ENCODE measurements around the gene RELN. TPM values are rescaled to one million over a fixed set of nuclear protein-coding genes. Genes with fewer than 3 reads are reported as not detected.

The RELN gene
- total and polyA plus RNA-seq, 10 of the 15 experiments (the other 5 are each of a cell fraction or from before 2014, with no cell fraction given) = 0.11 to 0.21 TPM; not detected in 8

DNA sequence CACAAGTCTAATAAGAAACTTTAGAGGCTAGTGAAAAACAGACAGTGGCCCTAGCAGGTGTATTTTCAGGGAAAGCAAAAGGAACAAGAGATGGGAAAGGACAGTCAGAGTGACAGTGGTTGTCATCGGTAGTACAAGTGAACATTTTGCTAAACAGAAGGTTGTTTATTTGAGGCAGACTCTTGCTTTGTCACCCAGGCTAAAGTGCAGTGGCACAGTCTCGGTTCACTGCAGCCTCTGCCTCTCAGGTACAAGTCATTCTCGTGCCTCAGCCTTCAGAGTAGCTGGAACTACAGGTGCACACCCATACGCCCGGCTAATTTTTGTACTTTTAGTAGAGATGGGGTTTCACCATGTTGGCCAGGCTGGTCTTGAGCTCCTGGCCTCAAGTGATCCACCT, 195.8 kb downstream of the RELN start (continued):
- TF ChIP-seq, protein P1, sequence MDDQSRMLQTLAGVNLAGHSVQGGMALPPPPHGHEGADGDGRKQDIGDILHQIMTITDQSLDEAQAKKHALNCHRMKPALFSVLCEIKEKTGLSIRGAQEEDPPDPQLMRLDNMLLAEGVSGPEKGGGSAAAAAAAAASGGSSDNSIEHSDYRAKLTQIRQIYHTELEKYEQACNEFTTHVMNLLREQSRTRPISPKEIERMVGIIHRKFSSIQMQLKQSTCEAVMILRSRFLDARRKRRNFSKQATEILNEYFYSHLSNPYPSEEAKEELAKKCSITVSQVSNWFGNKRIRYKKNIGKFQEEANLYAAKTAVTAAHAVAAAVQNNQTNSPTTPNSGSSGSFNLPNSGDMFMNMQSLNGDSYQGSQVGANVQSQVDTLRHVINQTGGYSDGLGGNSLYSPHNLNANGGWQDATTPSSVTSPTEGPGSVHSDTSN (IDR thresholded peaks at IDR 0.05; ENCODE audit: insufficient replicate concordance, low read depth, low read length) = no peak
- TF ChIP-seq SMAD1 (IDR thresholded peaks at IDR 0.05; ENCODE audit: low read depth, partially characterized antibody) = no peak
- TF ChIP-seq ASH2L (IDR thresholded peaks at IDR 0.05; ENCODE audit: borderline replicate concordance, low read depth) = no peak
- TF ChIP-seq MEF2A (IDR thresholded peaks at IDR 0.05; ENCODE audit: insufficient read depth, low read depth, low read length) = no peak
- TF ChIP-seq BHLHE40 (IDR thresholded peaks at IDR 0.05; ENCODE audit: borderline replicate concordance in 1 of 2, low read depth in 2 of 2, low read length in 1 of 2) = no peak
- TF ChIP-seq HDGF (IDR thresholded peaks at IDR 0.05) = no peak
- no peak for TF ChIP-seq NR2C2 (IDR thresholded peaks at IDR 0.05; ENCODE audit: borderline replicate concordance, control insufficient read depth, insufficient read length, low read depth)

DNA sequence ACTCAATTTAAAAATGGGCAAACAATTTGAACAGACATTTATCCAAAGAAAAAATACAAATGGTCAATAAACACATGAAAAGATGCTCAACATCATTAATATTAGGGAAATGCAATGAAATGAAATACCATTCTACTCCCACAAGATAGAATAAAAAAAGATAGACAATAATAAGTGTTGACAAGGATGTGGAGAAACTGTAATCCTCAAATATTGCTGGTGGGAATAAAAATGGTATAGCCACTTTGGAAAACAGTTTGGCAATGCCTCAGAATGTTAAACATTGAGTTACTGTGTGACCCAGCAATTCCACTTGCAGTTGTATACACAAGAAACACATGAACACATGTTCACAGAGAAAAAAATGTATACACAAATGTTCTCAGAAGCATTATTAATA, 197.6 kb downstream of the RELN start:
- Histone ChIP-seq H3K36me3 (ENCODE audit: control insufficient read depth in 2 of 2, insufficient read depth in 2 of 2, low read length in 1 of 2) (no peaks in the 10 kb centered on the region), H3K4me1 (ENCODE audit: control insufficient read depth, insufficient read depth, low read length) (no peaks in the 10 kb centered on the region), H3K9me3 (replicated peaks; ENCODE audit: control insufficient read depth, insufficient read depth, low read length) (no peaks in the 10 kb centered on the region; the same call in 2 of the 3 replicates), H3K9ac (ENCODE audit: control insufficient read depth, insufficient read depth, low read length) (no peak overlapping the region), H3K79me2 (ENCODE audit: control insufficient read depth, insufficient read depth, low read length) (no peaks in the 10 kb centered on the region), H3K27me3 (replicated peaks in 1 of 2; ENCODE audit: control insufficient read depth in 2 of 2, insufficient read depth in 2 of 2, low read length in 1 of 2) (no peaks in the 10 kb centered on the region), H3K4me2 (ENCODE audit: control insufficient read depth, insufficient read depth) (no peak overlapping the region), H2AFZ (ENCODE audit: control insufficient read depth, low read depth, low read length) (no peak overlapping the region), H3K27ac (ENCODE audit: control insufficient read depth, insufficient read depth) (no peak overlapping the region), H4K20me1 (ENCODE audit: control insufficient read depth, insufficient read depth) (no peaks in the 10 kb centered on the region), H3K4me3 (no peak overlapping the region)
- no TSS peak for BruUV-seq (replicated peaks)
- RAD21 ChIA-PET (ENCODE audit: unreplicated experiment) = no interaction called here
- FAIRE-seq = no peak
- CTCF ChIA-PET = no interaction called here
- TF ChIP-seq IKZF1 (conservative IDR thresholded peaks at IDR 0.05) = no peak
- no peak for TF ChIP-seq STAT1 (conservative IDR thresholded peaks at IDR 0.05)
- no peak for TF ChIP-seq GATAD2B (conservative IDR thresholded peaks at IDR 0.05; ENCODE audit: low read depth)
- no peak for TF ChIP-seq KAT2A (conservative IDR thresholded peaks at IDR 0.05; ENCODE audit: control insufficient read depth, low read depth, low read length)
- no peak for TF ChIP-seq SUZ12 (IDR thresholded peaks at IDR 0.05; ENCODE audit: unreplicated experiment)
- TF ChIP-seq ZNF384 (IDR thresholded peaks at IDR 0.05; ENCODE audit: borderline replicate concordance, low read depth, low read length) = no peak
- TF ChIP-seq, protein P2, sequence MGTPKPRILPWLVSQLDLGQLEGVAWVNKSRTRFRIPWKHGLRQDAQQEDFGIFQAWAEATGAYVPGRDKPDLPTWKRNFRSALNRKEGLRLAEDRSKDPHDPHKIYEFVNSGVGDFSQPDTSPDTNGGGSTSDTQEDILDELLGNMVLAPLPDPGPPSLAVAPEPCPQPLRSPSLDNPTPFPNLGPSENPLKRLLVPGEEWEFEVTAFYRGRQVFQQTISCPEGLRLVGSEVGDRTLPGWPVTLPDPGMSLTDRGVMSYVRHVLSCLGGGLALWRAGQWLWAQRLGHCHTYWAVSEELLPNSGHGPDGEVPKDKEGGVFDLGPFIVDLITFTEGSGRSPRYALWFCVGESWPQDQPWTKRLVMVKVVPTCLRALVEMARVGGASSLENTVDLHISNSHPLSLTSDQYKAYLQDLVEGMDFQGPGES (IDR thresholded peaks at IDR 0.05) = no peak
- no peak for TF ChIP-seq POLR2A (IDR thresholded peaks at IDR 0.05; ENCODE audit: low read depth, low read length)
- TF ChIP-seq, protein P3, sequence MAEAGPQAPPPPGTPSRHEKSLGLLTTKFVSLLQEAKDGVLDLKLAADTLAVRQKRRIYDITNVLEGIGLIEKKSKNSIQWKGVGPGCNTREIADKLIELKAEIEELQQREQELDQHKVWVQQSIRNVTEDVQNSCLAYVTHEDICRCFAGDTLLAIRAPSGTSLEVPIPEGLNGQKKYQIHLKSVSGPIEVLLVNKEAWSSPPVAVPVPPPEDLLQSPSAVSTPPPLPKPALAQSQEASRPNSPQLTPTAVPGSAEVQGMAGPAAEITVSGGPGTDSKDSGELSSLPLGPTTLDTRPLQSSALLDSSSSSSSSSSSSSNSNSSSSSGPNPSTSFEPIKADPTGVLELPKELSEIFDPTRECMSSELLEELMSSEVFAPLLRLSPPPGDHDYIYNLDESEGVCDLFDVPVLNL (IDR thresholded peaks at IDR 0.05; ENCODE audit: low read depth, low read length) = no peak
- TF ChIP-seq TAF1 (IDR thresholded peaks at IDR 0.05; ENCODE audit: borderline replicate concordance, low read depth, low read length) = no peak
- TF ChIP-seq PAX8 (IDR thresholded peaks at IDR 0.05) = no peak
- TF ChIP-seq SMARCA5 (IDR thresholded peaks at IDR 0.05) = no peak
- TF ChIP-seq, protein P4, sequence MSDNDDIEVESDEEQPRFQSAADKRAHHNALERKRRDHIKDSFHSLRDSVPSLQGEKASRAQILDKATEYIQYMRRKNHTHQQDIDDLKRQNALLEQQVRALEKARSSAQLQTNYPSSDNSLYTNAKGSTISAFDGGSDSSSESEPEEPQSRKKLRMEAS (IDR thresholded peaks at IDR 0.05; ENCODE audit: low read depth, low read length) = no peak
- no peak for ATAC-seq
- POLR2A ChIA-PET = no interaction called here
- DNase-seq (ENCODE audit: low read depth, low spot score) = no peak
- intact Hi-C loops (cut with micrococcal nuclease; ENCODE audit: unreplicated experiment) (no loop called here), in situ Hi-C loops (cut with MboI) (no loop called here)
- SMC1A ChIA-PET (ENCODE audit: uncharacterized antibody, unreplicated experiment) = no interaction called here

All from GM12878 (cell line).